ENCODE data around the gene AKIP1. TPM values are rescaled to one million over a fixed set of nuclear protein-coding genes. Genes with fewer than 3 reads are reported as not detected.

The AKIP1 gene
- total RNA-seq, 1 donor from 2014 or later, result 15.7 TPM

- DNase-seq (ENCODE audit: low spot score, unreplicated experiment), result peak; percentile 59
- H3K9me3 Mint-ChIP-seq (ENCODE audit: low read depth), result no peaks in the 10 kb centered on the region
- H3K27me3 Mint-ChIP-seq, result no peaks in the 10 kb centered on the region
- no peak for TF ChIP-seq CTCF (IDR thresholded peaks at IDR 0.05; ENCODE audit: unreplicated experiment)
- H3K4me1 Mint-ChIP-seq (ENCODE audit: low read depth), result peaks cover 12% of the 10 kb centered on the region
- no peaks in the 10 kb centered on the region for H3K36me3 Mint-ChIP-seq (ENCODE audit: insufficient read depth)
- H3K27ac Mint-ChIP-seq, result peak overlapping the region; percentile 79
- peak overlapping the region; percentile 89 for H3K4me3 Mint-ChIP-seq (ENCODE audit: low read depth)
These were observed 52.8 kb downstream of the AKIP1 start for GRCh38 chr11:8963569-8964323.

GRCh38 chr11:8964324-8965320 lies 53.6 kb downstream of the AKIP1 start, which contains the start of gene TMEM9B:
Gene TMEM9B (minus strand): TSS chr11:8964442. CDS start chr11:8964313, 129 bp downstream.
- peak; percentile 59 for DNase-seq (ENCODE audit: low spot score, unreplicated experiment)
- Mint-ChIP-seq H3K4me1 (ENCODE audit: low read depth) (peaks cover 12% of the 10 kb centered on the region), H3K9me3 (ENCODE audit: low read depth) (no peaks in the 10 kb centered on the region), H3K36me3 (ENCODE audit: insufficient read depth) (no peaks in the 10 kb centered on the region), H3K27me3 (no peaks in the 10 kb centered on the region), H3K4me3 (ENCODE audit: low read depth) (peak within 1 kb of the TSS; percentile 89), H3K27ac (peak within 1 kb of the TSS; percentile 94)
- no peak for TF ChIP-seq CTCF (IDR thresholded peaks at IDR 0.05; ENCODE audit: unreplicated experiment)

GRCh38 chr11:8967184-8967583 lies 56.2 kb downstream of the AKIP1 start:
- Mint-ChIP-seq H3K27ac (no peak overlapping the region), H3K36me3 (ENCODE audit: insufficient read depth) (no peaks in the 10 kb centered on the region), H3K9me3 (ENCODE audit: low read depth) (no peaks in the 10 kb centered on the region), H3K27me3 (no peaks in the 10 kb centered on the region), H3K4me3 (ENCODE audit: low read depth) (no peak overlapping the region), H3K4me1 (ENCODE audit: low read depth) (peaks cover 12% of the 10 kb centered on the region)
- DNase-seq (ENCODE audit: low spot score, unreplicated experiment), result no peak
- TF ChIP-seq CTCF (IDR thresholded peaks at IDR 0.05; ENCODE audit: unreplicated experiment), result no peak

Other genes with a start within 250 kb of the AKIP1 start
- 9.2 and 9.4 TPM in 2 replicates for gene TRIM66, start 228.5 kb upstream of the AKIP1 start, total RNA-seq
- 731 and 748 TPM in 2 replicates for gene RPL27A, start 228.4 kb upstream of the AKIP1 start, total RNA-seq
- not detected in 2 replicates for gene C11orf16, start 21.8 kb downstream of the AKIP1 start, total RNA-seq
- not detected in 2 replicates for gene ASCL3, start 31.8 kb downstream of the AKIP1 start, total RNA-seq
- gene TMEM9B, start 53.3 kb downstream of the AKIP1 start, total RNA-seq, result 20.4 and 21.2 TPM in 2 replicates
- 0.33 and 0.65 TPM in 2 replicates for gene NRIP3, start 92.8 kb downstream of the AKIP1 start, total RNA-seq
- gene SCUBE2, start 180.4 kb downstream of the AKIP1 start, total RNA-seq, result 1.2 and 1.4 TPM in 2 replicates